ENCODE data around the gene NT5C.
A peak's percentile ranks its signal among the peaks of the same experiment; 100 is the strongest.
"Not testable (repeated sequence)": the region's sequence is repeated elsewhere in the genome, so short reads cannot be mapped to it uniquely, and the experiment has no call there.

NT5C gene

DNA sequence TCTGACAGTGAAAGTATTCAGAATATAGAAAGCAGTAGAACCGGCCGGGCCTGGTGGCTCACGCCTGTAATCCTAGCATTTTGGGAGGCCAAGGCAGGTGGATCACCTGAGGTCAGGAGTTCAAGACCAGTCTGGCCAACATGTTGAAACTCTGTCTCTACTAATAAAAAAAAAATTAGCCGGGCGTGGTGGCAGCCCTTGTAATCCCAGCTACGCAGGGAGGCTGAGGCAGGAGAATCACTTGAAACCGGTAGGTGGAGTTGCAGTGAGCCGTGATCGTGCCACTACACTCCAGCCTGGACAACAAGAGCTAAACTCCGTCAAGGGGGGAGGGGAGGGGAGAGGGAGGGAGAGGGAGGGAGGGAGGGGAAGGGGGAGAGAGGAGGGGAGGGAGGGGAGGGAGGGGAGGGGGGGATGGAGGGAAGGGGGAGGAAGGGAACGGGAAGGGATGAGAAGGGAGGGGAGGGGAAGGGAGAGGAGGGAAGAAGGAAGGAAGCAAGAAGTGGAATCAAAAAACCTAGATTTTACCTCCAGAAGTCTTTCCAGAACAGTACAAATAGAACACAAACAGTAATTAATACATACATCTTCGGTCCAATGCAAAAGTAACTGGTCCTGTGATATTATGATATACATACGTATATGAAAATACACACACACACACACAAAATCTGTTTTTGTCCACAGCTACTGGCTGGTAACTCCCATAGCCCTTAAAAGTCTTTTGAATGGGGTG, 10.9 kb upstream of the NT5C start:
- no peak for DNase-seq

DNA sequence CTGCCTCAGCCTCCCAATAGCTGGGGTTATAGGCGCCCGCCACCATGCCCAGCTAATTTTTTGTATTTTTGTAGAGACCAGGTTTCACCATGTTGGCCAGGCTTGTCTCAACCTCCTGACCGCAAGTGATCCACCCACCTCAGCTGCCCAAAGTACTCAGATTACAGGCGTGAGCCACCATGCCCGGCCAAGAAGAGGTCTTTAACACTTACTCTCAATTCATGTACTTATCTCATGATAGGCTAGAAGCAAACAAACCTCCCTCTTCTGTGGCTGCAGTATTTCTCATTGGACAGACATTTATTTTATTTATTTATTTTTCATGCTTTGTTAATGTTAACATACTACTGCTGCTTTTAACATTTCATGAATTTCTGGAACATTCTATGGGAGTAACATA, 7.0 kb upstream of the NT5C start:
- no peak for DNase-seq

GRCh38 chr17:75137762-75138161, 6.2 kb upstream of the NT5C start:
- not testable (repeated sequence) for DNase-seq

GRCh38 chr17:75135946-75136345, 4.4 kb upstream of the NT5C start:
- no peak for DNase-seq

DNA sequence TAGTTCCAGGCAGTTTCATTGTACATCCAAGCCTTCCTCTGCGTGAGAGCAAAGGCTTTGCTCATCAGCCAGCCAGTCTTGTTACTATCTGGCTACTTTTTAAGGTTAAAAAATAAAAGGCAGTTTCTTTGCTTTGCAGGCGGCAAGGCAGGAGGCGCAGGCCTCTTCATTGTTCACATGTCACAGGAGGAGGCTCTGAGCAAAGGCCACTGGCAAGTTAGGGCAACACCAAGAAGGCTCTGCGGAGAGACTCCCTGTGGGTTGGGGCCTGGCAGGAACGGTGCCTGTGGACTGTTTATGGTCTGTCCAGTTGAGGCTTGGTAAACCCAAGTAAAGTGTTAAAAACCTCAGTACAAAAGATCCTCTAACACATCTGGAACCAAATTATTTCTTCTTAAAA, 3.9 kb upstream of the NT5C start:
- DNase-seq, result no peak

DNA sequence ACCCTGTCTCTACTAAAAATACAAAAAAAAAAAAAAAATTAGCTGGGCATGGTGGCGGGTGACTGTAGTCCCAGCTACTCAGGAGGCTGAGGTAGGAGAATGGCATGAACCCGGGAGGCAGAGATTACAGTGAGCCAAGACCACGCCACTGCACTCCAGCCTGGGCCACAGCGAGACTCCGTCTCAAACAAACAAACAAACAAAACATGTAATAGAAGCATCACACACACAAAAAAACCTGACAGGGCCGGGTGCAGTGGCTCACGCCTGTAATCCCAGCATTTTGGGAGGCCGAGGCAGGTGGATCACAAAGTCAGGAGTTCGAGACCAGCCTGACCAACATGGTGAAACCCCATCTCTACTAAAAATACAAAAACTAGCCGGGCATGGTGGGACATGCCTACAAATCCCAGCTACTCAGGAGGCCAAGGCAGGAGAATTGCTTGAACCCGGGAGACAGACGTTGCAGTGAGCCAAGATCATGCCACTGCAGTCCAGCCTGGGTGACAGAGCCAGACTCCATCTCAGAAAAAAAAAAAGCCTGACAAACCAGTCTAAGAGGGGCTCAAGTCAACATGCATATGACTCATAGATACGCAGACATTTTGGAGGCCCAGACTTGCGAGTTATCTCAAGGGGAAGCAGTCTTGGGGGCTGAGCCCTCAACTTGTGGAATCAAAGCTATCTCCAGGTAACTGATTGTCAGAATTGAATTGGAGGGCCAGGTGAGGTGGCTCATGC, 2.2 kb upstream of the NT5C start:
- DNase-seq, result not testable (repeated sequence)

- no peak for DNase-seq
Measured at GRCh38 chr17:75133001-75133400, 1.5 kb upstream of the NT5C start.

DNA sequence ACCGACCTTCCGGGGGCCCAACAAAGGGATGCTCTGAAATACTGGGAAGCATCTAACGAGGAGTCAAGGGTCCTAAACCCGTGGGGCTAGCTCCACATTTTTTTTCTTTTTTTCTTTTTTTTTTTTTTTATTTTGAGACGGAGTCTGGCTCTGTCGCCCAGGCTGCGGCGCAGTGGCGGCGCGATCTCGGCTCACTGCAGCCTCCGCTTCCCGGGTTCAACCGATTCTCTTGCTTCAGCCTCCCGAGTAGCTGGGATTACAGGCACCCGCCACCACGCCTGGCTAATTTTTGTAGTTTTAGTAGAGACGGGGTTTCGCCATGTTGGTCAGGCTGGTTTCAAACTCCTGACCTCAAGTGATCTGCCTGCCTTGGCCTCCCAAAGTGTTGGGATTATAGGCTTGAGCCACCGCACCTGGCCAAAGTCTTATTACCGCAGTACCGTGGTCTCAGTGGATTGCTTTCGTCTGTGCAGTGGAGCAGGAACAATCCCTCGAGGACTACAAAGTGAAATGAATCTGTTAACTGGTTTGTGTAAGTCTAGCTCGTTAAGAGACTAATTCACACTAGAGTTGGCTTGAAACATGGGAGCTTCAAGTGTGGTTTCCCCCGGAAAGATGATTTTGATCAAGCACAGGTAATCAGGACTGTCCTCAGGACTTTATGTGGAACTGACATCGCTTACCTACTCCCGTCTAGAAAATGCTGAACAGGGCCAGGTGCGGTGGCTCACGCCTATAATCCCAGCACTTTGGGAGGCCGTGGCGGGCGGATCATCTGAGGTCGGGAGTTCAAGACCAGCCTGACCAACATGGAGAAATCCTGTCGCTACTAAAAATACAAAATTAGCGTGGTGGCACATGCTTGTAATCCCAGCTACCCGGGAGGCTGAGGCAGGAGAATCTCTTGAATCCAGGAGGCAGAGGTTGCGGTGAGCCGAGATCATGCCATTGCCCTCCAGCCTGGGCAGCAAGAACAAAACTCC, 767 bp upstream of the NT5C start:
- DNase-seq, result not testable (repeated sequence)

DNA sequence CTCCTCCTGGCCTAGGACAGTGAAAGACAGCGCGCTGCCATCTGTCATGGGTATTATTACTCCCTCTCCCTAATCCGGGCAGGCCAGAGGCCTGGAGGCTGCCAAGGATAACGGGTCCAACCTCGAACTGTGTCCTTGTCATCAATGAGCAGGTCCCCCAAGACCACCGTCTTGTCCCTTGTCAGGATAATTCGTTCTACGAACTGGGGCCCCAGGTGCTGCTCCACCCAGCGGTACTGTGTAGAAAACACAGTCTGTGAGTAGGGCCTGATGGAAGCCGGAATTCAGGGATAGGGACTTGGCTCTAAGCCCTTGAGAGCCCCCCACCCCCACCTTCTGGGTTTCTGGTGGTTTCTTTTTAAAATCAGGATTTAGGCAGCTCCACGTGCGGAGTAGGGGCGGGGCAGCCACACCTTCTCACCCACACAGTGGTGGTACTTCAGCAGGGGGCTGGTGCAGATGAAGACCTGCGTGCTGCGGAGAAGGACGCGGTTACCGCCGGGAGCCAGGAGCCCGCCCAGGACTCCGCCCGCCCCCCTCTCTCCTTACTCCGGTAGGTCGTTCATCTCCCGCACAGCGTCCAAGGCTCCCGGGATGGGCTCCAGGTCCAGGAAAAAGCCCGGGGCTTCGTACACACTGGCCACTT, 787 bp downstream of the NT5C start:
- peak; percentile 51 for DNase-seq

DNA sequence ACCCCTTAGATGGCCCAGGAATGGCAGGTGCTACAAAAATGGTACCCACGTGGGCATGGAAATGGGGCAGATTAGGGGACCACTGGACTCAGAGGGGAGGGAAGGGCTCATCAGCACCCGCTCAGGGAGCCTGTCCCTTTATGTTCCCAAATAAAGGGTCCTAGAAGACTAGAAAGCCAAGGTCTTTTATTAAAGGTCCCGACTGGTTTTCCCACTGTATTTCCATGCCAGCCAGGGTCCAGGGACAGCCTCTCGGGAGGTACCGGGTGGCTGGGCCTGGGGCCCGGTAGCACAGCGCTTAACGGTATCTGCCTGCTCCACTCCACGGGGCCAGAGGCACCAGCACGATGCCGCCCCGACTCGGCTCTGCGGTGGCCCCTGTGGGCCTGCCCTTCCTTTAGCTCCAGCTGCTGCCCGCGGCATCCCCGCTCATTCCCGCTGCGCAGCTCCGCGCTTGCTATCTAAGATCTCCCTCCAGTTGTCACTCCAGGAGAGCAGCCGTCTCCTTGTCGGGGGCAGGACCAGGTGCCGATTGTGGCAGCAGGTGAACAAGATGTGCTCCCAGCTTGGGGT, 1.4 kb downstream of the NT5C start:
- no peak for DNase-seq

DNA sequence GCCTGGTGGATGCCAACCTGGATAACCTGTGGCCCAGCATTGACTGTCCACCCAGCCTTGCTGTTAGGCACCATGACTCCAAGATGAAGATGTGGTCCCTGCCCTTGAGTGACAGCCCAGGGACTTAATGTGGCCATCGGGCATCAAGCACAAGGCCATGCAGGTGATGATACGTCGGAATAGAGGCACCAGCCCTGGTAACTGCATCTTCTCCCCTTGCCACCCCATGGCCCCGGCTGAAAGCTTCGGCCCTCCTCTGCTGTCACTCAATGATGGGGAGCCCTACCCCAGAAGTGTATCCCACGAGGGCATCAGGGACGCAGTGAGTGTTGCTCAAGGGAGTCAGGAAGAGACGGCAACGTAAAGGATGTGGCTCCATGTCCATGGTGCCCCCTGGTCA, 2.0 kb downstream of the NT5C start:
- DNase-seq, result no peak

- no peak for DNase-seq
Measured at GRCh38 chr17:75128694-75129505, 2.6 kb downstream of the NT5C start.

- not testable (repeated sequence) for DNase-seq
Measured at GRCh38 chr17:75127936-75128335, 3.6 kb downstream of the NT5C start.

GRCh38 chr17:75126954-75127353, 4.6 kb downstream of the NT5C start:
- DNase-seq, result no peak

GRCh38 chr17:75125984-75126383, 5.6 kb downstream of the NT5C start:
- no peak for DNase-seq

GRCh38 chr17:75124819-75125162, 6.8 kb downstream of the NT5C start:
- no peak for DNase-seq

DNA sequence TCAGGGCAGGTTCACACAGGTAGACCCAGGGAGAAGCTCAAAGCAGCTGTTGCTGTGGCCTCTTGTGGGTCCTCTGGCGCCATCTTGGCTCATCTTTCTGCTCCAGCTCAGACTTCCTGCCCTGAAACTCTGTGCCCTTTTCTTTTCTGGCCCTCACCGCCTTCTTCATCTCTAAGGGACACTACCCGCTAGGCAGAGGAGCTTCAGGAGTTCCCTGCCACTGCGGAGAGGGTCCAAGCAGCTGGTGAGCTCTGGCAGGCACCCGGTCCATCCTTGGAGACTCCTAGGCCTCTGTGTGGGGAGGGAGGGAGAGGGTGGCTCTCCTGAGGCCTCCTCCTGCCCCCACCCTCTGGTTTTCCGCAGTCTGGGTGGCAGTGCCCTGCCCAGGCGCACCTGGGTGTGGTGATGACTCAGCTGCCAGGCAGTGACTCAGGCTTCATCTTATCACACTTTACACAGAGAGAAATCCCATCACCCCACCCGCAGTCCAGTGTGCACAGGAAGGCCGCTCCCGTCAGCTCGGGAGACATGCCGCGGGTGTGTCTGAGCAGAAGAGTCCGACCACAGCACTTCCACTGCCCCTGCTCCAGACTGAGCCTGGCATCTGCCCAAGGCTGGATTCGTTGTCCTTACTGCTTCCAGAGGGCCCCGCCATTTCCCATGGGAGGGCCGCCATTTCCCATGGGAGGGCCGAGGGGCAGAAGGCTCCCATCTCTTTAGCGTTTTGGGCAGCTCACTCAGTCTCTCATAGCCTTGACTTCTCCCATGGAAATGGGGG, 7.3 kb downstream of the NT5C start:
- DNase-seq, result peak; percentile 49

- DNase-seq, result no peak
Measured at GRCh38 chr17:75118307-75118706, 13.2 kb downstream of the NT5C start.

- no peak for DNase-seq
Measured at GRCh38 chr17:75116737-75117136, 14.8 kb downstream of the NT5C start.

- no peak for DNase-seq
Measured at GRCh38 chr17:75115555-75115954, 16.0 kb downstream of the NT5C start.
